ENCODE measurements around the gene GPX4.

Gene GPX4

DNA sequence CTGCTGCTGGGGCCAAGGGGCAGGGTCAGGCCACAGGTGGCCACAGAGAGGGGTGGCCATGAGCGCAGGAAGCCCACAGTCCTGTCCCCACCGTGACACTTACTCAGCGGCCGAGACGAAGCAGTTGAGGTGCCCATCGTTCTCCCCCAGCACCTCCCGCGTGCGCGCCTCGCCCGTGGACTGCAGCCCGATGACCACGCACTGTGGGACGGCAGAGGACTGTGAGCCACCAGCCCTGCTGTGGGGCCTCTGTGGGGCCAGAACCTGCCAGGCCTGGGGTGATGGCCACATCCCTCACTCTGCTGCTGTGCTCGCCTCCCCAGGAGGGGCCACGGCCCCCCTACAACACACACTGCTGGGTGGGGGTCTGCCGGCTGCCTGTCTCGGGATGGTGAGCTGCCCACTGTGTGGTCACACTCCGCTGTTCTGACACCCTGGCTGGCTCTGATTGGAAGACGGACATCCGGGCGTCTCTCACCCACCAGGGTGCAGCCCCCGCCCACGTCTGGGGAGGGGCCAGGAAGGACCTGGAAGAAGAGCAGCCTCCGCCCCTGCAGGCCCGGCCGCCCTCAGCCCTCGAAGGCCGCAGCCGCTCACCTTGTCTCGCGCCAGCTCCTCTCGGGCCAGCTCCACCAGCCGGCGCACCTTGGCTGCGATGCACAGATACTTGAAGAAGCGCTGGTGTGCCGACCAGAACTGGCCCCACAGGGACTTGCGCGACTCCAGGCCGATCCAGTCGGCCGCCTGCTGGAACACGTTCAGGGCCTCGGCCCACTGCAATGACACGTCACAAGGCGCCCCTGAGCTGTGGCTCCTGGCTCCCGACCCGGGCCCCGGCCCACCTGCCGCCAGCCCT lies 13.2 kb downstream of the GPX4 start:
- peaks cover 18% of the 10 kb centered on the region for H3K36me3 Mint-ChIP-seq (ENCODE audit: low read depth)
- no peak overlapping the region for H3K27ac Mint-ChIP-seq
- TF ChIP-seq, protein P1, sequence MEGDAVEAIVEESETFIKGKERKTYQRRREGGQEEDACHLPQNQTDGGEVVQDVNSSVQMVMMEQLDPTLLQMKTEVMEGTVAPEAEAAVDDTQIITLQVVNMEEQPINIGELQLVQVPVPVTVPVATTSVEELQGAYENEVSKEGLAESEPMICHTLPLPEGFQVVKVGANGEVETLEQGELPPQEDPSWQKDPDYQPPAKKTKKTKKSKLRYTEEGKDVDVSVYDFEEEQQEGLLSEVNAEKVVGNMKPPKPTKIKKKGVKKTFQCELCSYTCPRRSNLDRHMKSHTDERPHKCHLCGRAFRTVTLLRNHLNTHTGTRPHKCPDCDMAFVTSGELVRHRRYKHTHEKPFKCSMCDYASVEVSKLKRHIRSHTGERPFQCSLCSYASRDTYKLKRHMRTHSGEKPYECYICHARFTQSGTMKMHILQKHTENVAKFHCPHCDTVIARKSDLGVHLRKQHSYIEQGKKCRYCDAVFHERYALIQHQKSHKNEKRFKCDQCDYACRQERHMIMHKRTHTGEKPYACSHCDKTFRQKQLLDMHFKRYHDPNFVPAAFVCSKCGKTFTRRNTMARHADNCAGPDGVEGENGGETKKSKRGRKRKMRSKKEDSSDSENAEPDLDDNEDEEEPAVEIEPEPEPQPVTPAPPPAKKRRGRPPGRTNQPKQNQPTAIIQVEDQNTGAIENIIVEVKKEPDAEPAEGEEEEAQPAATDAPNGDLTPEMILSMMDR (IDR thresholded peaks at IDR 0.05; ENCODE audit: unreplicated experiment in 3 of 3), result no peak
- no peak overlapping the region for H3K4me3 Mint-ChIP-seq
- no peaks in the 10 kb centered on the region for H3K4me1 Mint-ChIP-seq
- H3K27me3 Mint-ChIP-seq (ENCODE audit: low read depth), result no peaks in the 10 kb centered on the region
- H3K9me3 Mint-ChIP-seq, result no peaks in the 10 kb centered on the region

- no peaks in the 10 kb centered on the region for H3K9me3 Mint-ChIP-seq
- no peaks in the 10 kb centered on the region for H3K4me1 Mint-ChIP-seq
- no peak overlapping the region for H3K27ac Mint-ChIP-seq
- TF ChIP-seq, protein P1 (IDR thresholded peaks at IDR 0.05; ENCODE audit: unreplicated experiment in 3 of 3), result no peak
- H3K27me3 Mint-ChIP-seq (ENCODE audit: low read depth), result no peaks in the 10 kb centered on the region
- H3K4me3 Mint-ChIP-seq, result no peak overlapping the region
- peaks cover 18% of the 10 kb centered on the region for H3K36me3 Mint-ChIP-seq (ENCODE audit: low read depth)
Measured at GRCh38 chr19:1117654-1118053, 13.9 kb downstream of the GPX4 start.

- Mint-ChIP-seq H3K27me3 (ENCODE audit: low read depth) (no peaks in the 10 kb centered on the region), H3K4me3 (no peak overlapping the region), H3K27ac (no peak overlapping the region), H3K36me3 (ENCODE audit: low read depth) (peaks cover 24% of the 10 kb centered on the region), H3K9me3 (no peaks in the 10 kb centered on the region), H3K4me1 (no peaks in the 10 kb centered on the region)
- TF ChIP-seq, protein P1 (IDR thresholded peaks at IDR 0.05; ENCODE audit: unreplicated experiment in 3 of 3), result no peak
Measured at GRCh38 chr19:1118999-1119398, 15.2 kb downstream of the GPX4 start.

DNA sequence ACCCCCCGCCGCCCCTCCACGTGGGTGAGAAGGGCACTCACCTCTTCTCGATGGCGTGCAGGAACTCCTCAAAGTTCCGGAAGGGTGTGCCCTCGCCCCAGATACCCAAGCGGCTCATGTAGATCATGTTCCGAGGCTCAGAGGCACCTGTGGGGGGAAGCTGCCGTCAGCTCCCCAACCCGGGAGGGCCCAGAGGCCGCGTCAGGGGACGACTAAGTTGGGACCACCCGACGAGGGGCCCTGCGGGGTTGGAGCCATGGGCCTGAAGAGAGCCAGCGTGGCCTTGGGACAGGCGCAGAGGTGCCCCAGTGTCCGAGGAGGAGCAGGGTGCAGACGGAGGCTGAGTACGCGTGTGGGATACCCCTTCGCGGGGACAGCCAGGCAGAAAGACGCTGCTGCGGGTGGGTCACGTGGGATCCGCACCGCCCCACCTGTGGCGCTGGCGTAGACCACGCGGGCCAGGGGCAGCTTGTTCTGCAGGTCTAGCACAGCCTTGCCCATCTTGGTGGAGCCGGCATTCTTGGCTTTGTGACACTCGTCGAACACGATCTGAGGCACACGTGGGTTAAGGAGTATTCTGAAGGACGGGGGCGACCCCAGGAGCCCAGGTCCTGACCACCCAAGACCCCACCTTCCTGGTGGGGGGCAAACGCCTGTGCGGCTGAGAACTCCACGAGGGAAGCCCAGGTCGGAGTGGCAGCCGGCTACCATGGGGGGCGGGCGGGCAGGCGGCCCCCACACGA lies 15.9 kb downstream of the GPX4 start:
- H3K9me3 Mint-ChIP-seq, result no peaks in the 10 kb centered on the region
- H3K4me1 Mint-ChIP-seq, result no peaks in the 10 kb centered on the region
- no peaks in the 10 kb centered on the region for H3K27me3 Mint-ChIP-seq (ENCODE audit: low read depth)
- no peak overlapping the region for H3K27ac Mint-ChIP-seq
- no peak overlapping the region for H3K4me3 Mint-ChIP-seq
- TF ChIP-seq, protein P1 (IDR thresholded peaks at IDR 0.05; ENCODE audit: unreplicated experiment in 3 of 3), result no peak
- H3K36me3 Mint-ChIP-seq (ENCODE audit: low read depth), result peaks cover 24% of the 10 kb centered on the region

DNA sequence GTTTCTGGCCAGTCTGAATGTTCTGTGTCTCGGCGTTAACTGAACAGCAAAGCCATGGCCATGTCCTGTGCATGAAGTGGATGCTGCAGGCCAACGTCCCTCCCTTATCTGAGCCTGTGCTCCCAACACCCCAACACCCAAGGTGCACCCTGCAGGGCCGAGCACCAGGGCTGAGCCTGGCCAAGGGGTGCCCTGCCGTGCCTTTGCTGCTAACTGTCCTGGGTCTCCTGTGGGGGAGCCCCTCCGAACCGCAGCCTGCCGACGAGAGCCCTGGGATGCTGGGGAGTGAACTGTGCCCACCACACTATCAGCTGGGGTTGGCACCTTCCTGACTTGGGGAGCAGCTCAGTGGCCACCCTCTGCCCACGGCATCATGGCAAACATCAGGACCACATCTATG lies 17.6 kb downstream of the GPX4 start:
- H3K4me1 Mint-ChIP-seq, result no peaks in the 10 kb centered on the region
- no peaks in the 10 kb centered on the region for H3K27me3 Mint-ChIP-seq (ENCODE audit: low read depth)
- TF ChIP-seq, protein P1 (IDR thresholded peaks at IDR 0.05; ENCODE audit: unreplicated experiment in 3 of 3), result no peak
- peaks cover 24% of the 10 kb centered on the region for H3K36me3 Mint-ChIP-seq (ENCODE audit: low read depth)
- H3K4me3 Mint-ChIP-seq, result no peak overlapping the region
- H3K9me3 Mint-ChIP-seq, result no peaks in the 10 kb centered on the region
- H3K27ac Mint-ChIP-seq, result no peak overlapping the region
